NCI-H1694 treated with DMSO at 0.1 percent for 48 hours (cell line): ENCODE measurements around the gene POU6F2.

Source experiments
- DNase-seq: peaks from one replicate; lab custom pipeline; 2025; lab: John Stamatoyannopoulos, UW

POU6F2 gene

GRCh38 chr7:39069896-39070881 is 92.5 kb downstream of the POU6F2 start:
- no peak for DNase-seq

- DNase-seq: no peak
Observed at GRCh38 chr7:39071116-39071515, 93.4 kb downstream of the POU6F2 start.

DNA sequence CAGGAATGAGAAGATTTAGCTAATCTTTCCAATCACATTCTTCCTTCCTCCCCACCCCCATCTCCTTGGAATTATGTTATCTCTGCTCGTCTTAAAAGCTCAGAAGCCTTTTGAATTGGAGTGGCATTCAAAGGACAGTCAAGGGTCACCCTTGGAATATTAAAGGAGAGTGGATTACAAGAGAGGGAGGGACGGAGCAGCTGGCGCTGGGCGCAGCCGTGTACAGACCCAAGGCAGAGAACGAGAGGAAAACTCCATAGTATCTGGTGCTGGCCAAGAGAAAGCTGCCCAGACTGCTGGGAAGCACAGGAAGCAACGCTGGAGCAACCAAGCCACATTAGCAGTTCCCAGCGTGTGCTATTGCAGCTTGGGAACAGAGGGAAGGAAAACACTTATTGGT is 95.7 kb downstream of the POU6F2 start:
- DNase-seq: no peak

DNA sequence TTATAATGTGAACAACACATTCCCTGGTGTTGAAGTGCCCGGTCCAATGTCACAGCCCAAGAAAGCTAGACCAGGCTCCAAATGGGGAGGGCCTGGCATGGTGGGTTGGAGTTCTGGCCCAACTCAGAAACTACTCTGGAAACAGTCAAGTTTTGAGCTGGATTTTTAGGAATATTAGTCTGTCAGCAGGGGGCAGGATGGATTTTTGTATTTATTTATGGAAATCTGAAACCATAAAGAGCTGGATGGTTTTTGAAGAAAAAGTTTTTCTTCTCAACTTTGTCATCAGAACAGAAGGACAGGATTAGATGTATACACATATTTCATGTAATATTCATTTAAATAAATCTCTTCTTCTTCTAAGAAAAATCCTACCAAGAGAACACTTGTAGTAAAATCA is 97.5 kb downstream of the POU6F2 start:
- no peak for DNase-seq

GRCh38 chr7:39083781-39084180 is 106.1 kb downstream of the POU6F2 start:
- DNase-seq: no peak

DNA sequence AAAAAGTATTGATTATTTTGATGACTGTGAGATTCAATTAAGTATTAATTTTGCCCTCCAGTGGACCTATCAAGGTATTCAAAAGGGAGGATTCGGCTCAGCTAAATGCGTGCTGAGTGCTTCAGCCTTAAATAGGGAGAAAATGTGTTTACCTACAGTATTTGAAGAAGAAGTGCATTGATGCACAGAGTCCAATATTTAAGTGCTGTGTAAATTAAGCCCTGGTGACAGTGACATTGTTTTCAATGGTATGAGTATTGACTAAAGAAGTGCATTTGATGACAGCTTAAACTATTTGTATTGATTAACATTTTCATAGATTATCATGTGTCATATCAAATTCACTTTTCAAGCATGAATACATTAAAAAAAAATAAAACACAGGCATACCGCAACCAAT is 106.6 kb downstream of the POU6F2 start:
- DNase-seq: no peak

DNA sequence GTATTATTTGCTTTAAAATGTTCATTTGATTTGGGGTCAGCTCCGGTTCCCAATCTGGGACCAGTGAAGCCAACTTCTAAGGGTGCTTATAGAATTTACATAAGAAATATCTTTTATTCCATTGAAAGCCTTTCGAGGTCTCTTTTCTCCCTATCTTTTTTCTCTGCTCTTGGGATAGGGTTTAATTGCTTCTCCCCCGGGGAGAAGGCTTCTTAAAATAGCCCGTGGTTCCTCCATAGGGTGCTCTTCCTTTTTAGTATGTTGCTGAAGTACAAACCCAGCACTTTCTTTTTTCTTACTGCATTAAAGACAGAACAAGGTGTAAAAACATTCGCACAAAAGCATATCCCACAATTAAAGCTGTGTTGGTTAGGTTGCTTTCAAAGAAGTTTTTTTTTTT is 107.5 kb downstream of the POU6F2 start:
- no peak for DNase-seq

DNA sequence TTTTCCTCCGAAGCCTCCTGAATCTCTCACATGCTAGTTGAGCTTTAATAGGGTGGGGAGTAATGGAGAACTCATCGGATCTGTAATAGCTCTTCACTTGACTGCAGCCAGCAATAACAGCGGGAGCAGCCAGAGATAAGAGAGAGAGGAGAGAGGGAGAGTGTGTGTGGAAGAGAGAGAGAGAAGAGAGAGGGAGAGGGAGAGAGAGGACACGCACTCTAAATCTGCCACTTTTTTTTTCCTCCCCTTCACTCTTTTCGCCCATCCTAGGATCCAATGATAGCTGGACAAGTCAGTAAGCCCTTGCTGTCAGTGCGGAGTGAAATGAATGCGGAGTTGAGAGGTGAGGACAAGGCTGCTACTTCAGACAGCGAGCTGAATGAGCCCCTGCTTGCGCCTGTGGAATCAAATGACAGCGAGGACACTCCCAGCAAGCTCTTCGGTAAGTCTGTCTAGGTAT is 107.9 kb downstream of the POU6F2 start:
- no peak for DNase-seq

DNA sequence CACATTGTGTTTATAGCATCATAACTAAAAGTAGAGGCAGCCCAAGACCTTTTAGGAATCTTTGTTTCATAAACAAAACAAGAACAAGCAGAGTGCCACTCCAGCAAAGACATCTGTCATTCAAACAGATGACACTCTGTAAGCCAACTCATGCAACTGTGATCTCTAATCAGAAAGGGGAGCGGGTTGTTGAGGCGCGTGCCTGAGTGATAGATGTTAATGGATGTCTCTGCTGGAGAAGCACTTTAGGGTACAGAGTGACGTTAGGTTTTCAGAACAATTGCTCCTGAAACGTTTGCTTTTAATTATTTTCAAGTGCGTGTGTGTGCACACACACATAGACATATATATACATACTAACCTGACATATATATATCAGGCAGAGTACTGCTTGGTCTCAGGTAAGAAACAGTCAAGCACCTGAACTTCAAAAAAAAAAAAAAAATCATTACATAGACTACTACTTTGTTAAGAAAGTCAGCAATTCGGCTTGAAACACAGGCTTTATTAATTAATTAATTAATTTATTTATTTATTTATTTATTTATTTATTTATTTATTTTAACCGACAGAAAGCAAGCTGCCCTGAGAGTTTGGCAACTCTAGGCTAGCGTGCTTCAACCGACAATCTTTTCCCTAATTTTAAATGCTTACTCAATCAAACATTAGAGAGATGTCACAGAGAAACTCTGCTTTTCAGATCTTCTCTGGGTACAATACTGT is 109.1 kb downstream of the POU6F2 start:
- DNase-seq: no peak

GRCh38 chr7:39088730-39089593 is 111.3 kb downstream of the POU6F2 start:
- no peak for DNase-seq

GRCh38 chr7:39091145-39091544 is 113.4 kb downstream of the POU6F2 start:
- no peak for DNase-seq

GRCh38 chr7:39091774-39092173 is 114.1 kb downstream of the POU6F2 start:
- no peak for DNase-seq

DNA sequence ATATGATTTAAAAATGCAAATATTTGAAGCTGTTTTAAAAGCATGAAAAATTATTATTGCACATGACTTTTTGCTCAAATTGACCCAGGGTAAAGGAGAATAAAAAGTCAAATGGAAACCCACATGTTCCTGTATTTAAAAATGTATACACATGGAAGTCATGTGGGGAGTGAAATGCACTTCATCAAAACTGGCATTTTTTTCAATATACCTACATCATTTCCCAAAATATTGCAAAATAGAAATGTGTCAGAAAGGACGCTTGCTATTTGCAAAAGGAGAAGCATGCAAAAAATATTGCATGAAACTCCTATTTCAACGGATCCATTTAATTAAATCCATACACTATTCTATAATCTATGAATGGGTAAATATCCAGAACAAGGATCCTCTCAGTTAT is 117.0 kb downstream of the POU6F2 start:
- DNase-seq: no peak

DNA sequence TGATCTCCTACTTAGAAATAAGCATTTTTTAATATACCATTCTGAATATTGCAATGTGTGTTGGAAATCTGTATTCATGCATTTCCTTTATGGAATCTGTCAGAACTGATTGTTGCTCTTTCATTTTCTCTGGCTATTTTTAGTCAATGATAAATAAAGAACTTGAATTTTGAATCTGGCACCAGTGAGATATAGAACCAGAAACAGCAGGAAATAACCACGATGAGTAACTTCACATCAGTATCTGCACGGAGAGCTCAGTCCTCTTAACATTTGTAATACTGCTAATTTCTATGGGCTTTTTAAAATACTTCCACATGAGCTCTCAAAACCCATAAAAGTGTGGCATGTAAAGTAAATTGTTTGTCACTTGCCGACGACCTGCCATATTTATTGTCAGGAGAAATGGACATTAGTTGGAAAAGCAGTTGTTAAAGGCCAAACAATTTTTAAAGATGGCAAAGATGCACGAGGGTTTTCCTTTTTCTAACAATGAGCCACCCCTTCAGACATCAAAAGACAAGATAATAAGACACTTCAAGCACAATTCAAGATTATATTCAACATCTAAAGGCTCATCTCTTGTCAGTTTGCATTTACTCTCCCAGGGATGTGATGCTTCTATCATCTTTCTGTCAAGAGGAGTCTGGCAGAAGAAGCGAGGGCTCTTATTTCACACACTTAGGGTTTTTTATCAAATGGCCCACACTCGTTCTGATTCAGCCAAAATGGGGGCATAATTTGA is 118.3 kb downstream of the POU6F2 start:
- no peak for DNase-seq

DNA sequence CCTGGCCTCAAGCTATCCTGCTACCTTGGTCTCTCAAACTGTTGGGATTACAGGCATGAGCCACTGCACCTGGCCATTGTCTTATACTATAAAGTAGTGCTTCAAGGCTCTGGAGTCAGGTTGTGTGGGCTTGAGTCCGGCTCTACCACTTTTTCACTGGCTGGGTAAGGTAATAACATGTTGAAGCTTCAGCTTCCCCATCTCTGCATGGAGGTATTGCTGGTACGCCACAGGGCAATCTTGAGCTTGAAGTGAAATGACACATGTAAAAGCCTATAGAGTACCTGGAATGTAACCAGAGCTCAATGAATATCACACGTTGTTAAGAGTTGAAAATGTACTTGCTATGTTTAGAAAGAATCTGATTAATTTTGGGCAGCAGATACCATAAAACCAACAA is 120.8 kb downstream of the POU6F2 start:
- DNase-seq: no peak

GRCh38 chr7:39099146-39099545 is 121.4 kb downstream of the POU6F2 start:
- DNase-seq: no peak

GRCh38 chr7:39100270-39100669 is 122.6 kb downstream of the POU6F2 start:
- no peak for DNase-seq

GRCh38 chr7:39102234-39102633 is 124.5 kb downstream of the POU6F2 start:
- no peak for DNase-seq

DNA sequence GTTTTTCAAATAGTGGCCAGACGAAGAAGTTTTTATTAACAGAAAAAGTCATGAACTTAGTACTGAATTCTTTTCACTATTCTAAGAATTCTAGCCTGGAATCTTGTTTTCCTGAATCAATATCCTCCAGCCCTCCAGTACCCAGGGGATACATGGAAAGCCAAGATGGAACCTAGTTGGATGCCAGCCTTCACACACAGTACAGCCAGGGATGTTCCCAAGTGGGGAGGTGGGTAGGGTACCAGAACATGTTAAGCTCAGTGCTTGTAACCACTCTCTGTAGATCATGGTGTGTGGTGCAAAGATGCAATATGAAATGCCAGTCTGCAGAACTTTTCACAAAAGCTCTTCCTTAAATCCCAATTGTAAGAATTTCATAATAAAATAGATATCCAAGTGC is 128.0 kb downstream of the POU6F2 start:
- no peak for DNase-seq

- DNase-seq: no peak
Observed at GRCh38 chr7:39125846-39126245, 148.1 kb downstream of the POU6F2 start.

- no peak for DNase-seq
Observed at GRCh38 chr7:39127058-39127457, 149.3 kb downstream of the POU6F2 start.
